SW 1271 (cell line): ENCODE data around the gene ADAMTS14.
A peak's percentile ranks its signal among the peaks of the same experiment; 100 is the strongest.
"Not testable (repeated sequence)": the region's sequence is repeated elsewhere in the genome, so short reads cannot be mapped to it uniquely, and the experiment has no call there.

Experiments used
- DNase-seq, 2 experiments: peaks; one replicate each; lab custom pipeline; 2025; lab: John Stamatoyannopoulos, UW

Gene ADAMTS14

DNA sequence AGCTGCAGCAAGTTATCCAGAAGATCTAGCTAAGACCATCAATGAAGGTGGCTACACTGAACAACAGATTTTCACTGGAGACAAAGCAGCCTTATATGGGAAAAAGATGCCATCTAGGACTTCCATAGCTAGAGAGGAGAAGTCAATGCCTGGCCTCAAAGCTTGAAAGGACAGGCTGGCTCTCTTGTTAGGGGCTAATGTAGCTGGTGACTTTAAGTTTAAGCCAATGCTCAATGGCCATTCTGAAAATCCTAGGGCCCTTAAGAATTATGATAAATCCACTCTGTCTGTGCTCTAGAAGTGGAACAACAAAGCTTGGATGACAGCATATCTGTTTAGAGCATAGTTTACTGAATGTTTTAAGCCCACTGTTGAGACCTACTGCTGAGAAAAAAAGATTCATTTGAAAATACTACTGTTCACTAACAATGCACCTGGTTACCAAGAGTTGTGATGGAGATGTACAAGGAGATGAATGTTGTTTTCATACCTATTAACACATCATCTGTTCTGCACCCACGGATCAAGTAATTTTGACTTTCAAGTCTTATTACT is 13.6 kb upstream of the ADAMTS14 start:
- no peak for DNase-seq

GRCh38 chr10:70659306-70659705 is 13.0 kb upstream of the ADAMTS14 start:
- no peak for DNase-seq

DNA sequence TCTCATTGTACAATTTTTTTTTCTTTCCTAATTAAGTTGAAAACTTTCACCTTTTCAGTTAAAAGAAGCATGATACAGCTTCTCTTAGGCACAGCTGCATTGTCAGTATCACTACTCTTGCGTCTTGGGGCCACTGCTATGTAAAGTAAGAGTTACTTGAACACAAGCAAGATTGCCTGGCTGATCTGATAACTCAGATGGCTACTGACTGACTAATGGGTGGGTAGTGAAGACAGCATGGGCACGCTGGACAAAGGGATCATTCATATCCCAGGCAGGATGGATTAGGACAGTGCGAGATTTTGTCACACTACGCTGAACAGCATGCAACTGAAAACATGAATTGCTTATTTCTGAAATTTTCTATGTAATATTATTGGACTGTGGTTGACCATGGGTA is 11.6 kb upstream of the ADAMTS14 start:
- no peak for DNase-seq

- DNase-seq = no peak
Measured at GRCh38 chr10:70661623-70662361, 10.5 kb upstream of the ADAMTS14 start.

GRCh38 chr10:70662362-70663220 is 9.7 kb upstream of the ADAMTS14 start:
- DNase-seq = no peak

DNA sequence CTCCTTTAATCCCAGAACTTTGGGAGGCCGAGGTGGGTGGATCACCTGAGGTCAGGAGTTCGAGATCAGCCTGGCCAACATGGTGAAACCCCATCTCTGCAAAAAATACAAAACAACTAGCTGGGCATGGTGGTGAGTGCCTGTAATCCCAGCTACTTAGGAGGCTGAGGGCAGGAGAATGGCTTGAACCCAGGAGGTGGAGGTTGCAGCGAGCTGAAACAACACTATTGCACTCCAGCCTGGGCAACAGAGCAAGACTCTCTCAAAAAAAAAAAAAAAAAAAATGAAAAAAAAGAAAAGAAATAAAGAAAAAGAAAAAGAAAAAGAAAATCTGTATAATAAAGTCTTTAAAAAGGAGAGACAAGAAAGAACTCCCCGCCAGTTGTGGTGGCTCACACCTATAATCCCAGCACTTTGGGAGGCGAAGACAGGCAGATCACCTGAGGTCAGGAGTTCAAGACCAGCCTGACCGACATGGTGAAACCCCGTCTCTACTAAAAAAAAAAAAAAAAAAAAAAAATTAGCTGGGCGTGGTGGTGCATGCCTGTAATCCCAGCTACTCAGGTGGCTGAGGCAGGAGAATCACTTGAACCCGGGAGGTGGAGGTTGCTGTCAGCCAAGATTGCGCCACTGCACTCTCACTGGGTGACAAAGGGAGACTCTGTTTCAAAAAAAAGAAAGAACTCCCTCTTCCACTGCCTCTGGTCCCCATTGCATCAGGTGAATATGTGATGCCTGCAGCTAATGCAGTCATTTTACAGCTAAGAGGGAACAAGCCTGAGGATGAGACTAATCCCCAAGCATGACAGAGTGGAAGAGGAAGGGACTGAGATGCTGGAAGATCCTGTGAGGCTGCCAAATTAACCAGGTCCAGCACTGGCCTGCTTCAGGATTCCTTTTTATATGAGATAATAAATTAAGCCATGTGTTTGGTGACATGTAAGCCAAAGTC is 8.6 kb upstream of the ADAMTS14 start:
- DNase-seq = not testable (repeated sequence)

DNA sequence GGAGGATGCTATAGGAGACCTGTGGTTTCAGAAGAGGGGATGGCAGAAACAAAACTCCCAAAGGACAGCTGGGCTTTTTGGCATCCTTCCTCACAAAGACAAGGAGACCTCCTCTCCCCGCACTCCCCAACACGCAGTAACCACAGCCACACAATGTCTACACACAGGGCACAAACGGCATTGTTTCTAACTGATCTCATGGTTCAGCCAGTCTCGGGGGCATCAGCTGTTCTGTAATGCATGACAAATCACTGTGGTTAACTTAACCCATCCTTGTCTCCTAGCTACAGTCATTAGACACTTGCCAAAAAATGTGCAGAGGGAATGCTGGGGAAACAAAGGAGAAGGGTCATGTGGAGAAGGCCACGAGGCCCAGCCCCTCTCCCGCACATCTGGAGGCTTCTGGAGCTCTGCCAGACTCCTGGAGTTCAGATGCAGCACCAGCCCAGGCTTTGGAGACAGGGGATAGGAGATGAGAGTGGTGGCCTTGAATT is 7.6 kb upstream of the ADAMTS14 start:
- peak in 1 of 2 experiments; percentile 19 for DNase-seq

DNA sequence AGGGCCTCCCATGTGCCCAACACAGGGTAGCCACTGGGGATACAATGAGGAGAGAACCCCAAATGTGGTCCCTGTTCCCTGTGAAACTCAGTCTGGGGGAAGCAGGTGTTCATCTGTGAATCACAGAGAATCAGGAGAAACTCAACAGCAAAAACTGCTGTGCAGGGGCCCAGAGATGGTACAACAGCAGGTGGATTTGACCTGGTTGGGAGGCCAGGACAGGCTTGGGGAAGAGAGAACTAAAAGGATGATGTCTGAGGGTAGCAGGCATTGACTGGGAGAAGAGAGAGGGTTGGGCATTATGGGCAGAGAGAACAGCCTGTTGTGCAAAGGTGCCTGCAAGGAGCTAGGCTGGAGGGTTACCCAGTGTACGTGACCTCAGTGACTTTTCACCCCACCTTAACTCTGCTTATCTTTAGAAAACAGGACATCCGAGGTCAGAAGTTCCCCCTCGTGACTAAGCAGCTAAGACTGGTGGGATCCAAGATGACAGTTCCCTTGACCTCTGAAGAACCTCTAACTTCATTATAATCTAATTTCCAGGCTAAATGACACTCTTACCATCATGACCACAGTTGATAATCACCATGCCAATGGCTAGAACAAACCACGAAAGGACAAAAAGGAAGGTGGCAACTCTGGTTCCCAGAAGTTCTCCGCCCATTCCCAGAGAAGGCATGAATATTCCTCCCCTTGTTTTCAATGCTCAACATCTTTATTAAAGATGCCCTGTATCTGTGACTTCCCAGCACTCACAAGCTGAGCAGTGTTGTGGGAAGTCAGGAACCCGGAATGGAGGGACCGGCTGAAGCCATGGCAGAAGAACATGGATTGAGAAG is 5.1 kb upstream of the ADAMTS14 start:
- no peak for DNase-seq

DNA sequence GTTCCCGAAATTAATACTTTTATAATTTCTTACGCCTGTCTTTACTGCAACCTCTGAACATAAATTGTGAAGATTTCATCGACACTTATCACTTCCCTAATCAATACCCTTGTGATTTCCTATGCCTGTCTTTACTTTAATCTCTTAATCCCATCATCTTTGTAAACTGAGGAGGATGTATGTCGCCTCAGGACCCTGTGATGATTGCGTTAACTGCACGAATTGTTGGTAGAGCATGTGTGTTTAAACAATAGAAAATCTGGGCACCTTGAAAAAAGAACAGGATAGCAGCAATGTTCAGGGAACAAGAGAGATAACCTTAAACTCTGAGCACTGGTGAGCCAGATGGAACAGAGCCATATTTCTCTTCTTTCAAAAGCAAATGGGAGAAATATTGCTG is 4.5 kb upstream of the ADAMTS14 start:
- DNase-seq = not testable (repeated sequence)

- no peak for DNase-seq
Measured at GRCh38 chr10:70668454-70668970, 3.8 kb upstream of the ADAMTS14 start.

DNA sequence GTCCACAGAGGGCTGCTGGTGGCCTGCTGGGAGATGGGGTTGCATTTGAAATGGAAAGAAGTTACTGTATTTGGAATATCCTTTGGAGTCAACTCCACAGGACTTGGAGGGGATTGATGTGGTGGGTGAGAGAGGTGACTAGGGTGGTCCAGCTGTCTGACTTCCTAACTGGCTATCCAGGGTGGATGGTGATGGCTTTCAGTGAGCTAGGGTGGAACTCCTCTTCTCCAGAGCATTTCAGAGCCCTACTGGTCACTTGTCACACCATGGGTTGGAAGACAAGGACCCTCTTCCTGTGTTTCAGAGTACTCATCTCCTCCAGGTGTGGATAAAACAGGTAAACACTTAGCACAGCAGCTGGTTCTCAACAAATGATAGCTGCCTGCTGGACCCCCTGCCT is 3.3 kb upstream of the ADAMTS14 start:
- DNase-seq = no peak

- no peak for DNase-seq
Measured at GRCh38 chr10:70669732-70670317, 2.5 kb upstream of the ADAMTS14 start.

DNA sequence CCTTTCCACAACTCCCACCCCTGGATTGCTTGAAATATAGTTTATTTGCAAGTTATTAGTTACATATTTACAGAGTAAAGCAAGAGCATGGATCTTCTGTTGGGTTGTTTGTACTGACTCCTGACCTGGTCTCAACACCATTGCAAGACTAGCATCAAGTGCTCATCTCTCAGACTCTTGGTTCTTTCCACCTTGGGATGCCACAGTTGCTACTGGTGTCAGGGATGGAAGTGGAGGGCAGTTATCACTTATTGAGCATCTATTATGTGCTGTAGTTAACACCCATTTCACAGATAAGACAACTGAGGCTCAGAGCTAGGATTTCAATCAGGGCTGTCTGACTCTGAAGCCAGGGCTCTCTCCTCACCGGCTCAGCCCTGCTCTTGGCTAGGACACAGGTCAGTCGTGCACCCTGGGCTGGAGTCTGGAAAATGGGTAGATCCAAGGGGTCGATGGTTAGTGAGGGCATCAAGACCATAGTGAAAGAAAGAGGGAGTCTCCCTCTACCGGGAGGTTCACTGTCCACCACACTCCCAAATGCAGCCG is 614 bp upstream of the ADAMTS14 start:
- DNase-seq = no peak

GRCh38 chr10:70673043-70673928 is 980 bp downstream of the ADAMTS14 start:
- DNase-seq = no peak

- DNase-seq = no peak
Measured at GRCh38 chr10:70673929-70674559, 1.7 kb downstream of the ADAMTS14 start.

GRCh38 chr10:70674560-70675495 is 2.5 kb downstream of the ADAMTS14 start:
- no peak for DNase-seq

DNA sequence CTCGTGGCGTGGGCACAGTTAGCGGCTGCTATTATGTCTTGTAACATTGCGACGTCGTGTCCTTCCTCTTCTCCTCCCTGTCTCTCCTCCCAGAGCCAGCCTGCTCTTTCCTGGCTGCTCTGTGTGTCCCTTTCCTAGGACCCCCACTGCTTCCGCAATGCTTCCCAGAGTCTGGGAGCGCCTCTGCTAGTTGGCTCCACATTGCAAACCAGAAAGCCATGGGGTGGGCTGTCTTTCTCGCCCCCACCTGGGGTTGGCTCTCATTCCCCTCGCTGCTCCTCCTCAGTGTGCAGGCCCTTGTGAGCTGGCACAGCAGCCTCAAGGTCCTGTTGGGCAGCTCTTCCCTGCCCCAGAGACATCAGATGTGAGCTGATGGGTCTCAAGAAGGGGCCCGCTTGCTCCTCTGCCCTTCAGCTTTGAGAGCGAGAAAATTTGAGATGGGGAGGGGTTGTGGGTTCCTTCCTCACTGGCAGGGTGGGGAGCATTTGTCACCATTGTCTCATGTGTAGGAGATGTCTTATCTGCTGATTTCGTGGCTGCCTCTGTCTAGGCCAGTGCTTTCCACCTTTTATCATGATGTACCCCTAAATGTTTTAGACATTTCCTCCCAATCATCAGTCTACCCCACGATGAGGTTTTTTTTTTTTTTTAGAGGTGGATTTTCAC is 3.3 kb downstream of the ADAMTS14 start:
- DNase-seq = no peak
